HG03066 (cell line): ENCODE results near the gene SSBP4.

Experiments used
- ATAC-seq: cut with Tn5 transposase; IDR thresholded peaks from one replicate; pipeline ENCODE4 v1.9.1; 2021; ENCODE audit warnings: low read depth; ENCODE audit not compliant: unreplicated experiment

Gene SSBP4

DNA sequence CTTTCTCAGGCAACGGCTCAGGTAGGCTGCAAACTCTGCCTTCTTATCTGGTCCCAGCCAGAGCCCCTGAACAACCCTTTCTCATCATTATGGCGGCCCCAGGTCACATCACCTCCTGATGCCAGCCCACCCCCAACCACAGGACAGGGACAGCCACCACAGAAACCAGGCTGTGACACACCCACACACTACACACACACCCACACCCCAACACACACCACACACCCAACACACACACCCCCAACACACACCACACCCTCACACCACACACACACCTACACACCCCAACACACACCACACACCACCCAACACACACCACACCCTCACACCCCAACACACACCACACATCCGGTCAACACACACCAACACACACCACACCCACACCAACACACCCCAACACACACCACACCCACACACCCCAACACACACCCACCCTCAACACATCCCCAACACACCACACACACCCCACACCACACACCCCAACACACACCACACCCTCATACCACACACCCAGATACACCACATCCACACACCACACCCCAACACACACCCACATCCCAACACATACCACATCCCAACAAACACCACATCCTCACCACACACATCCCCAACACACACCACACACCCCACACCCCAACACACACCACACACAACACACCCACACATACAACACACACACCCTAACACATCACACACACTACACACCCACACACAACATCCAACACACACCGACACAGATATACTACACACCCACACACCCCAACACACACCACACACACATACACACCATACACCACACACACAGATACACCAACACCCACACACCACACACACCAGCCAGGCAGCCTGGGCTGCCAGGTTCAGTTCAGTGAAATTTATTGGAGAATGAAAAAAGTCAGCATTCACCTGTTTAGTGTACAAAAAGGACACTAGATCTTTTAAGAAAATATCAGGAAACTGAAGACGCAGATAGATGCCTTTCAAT lies 22.9 kb downstream of the SSBP4 start:
- no peak for ATAC-seq

DNA sequence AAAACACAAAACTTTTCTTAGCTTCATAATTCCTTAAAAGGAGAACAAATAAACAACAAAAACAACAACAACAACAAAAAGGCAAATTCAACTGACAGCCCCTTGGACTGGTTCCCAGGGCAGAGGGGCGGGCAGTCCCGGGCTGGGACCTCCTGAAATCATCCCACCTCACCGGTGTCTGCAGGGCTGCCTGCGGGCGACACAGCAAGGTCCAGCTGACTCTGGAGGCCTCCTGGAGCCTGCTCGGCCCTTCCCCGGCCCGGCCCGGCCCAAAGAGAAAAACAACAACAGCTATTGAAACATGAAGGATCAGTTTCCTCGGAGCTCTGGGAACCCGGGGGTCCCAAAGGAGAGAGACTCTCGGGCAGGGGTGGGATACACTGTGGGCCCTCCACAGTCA lies 23.7 kb downstream of the SSBP4 start:
- ATAC-seq: no peak

DNA sequence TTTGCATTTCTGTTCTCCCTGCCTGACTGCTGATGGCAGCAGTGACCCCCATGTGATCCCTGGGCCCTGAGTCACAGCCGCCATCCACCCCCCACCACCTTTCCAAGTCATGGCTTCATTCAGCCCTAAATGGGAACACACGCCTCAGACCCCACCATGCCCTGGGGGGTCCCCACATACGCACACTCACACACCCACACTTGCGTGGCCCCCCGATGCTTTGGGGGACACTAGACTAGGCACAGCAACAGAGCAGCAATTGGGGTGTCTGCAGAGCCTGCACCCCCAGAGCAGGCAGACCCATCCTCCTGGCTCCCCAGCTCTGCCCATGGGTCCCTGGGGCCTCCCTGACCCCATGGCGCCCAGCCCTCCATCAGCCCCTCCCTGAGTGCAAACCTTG lies 24.2 kb downstream of the SSBP4 start:
- no peak for ATAC-seq

DNA sequence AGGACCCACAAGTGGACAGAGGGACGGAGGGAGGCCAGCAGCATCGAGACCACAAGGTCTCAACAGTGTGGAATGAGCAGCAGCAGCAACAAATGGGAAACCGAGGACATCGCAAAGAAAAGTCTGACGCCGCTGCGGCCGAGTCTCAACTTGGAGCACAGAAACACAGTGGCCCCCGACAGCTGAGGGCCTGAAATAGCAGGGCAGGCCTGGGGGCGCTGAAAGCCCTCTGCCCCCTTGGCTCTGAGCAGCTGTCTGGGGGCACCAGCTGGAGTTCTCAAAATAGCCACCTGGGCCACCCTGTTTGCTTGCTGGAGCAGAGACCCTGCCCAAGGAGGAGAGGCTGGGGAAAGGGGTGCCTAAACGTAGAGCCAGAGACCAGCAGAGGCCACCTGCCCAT lies 24.6 kb downstream of the SSBP4 start:
- ATAC-seq: no peak

DNA sequence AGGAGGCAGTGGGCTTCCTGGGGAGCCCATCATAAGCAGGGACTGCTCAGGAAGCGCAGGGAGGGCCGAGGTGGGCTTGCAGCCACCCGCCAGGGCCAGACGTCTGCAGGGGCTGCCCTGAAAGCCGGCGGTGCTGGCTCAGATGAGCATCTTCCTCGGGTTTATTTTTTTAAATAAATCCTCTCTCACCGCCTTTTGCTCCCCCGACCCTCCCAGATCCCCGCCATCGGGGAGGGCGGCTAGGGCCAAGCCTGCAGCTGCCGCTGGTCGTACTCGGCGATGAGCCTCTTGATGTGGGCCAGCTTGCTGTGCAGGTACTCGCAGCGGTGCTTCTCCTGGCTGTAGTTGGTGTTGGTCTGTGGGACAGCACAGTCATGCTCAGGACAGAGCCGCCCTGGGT lies 25.3 kb downstream of the SSBP4 start:
- no peak for ATAC-seq

DNA sequence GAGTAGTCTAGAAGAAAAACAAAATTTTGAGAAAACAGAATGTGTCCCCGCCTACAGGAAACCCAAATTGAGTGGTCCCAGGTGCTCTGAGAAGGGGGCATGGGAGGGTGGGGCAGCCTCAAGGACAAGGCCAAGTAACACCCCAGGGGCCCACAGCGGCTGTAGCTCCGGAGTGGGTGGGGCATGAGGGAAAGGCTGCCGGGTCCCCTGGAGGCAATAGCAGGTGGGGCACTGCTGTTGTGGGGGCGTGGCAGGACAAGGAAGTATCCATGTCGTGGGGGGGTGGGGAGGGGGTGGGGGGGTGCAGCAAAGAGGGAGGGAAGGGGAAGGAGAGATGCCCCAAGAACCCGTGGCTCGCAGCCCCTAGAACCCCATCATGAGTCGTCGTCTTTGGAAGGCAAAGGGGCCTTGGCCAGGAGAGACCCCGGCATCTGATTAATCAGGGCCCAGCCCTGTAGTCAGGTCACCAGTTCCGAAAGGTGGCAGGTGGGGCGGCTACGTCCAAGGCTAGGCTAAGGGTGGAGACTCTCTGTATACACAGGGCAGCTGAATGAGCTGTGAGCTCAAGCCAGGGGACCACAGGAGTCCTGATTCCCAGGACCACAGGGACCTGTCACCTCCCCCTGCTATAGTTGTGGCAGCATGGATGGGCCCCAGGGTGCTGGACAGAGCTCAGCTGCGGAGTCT lies 26.2 kb downstream of the SSBP4 start:
- ATAC-seq: no peak

DNA sequence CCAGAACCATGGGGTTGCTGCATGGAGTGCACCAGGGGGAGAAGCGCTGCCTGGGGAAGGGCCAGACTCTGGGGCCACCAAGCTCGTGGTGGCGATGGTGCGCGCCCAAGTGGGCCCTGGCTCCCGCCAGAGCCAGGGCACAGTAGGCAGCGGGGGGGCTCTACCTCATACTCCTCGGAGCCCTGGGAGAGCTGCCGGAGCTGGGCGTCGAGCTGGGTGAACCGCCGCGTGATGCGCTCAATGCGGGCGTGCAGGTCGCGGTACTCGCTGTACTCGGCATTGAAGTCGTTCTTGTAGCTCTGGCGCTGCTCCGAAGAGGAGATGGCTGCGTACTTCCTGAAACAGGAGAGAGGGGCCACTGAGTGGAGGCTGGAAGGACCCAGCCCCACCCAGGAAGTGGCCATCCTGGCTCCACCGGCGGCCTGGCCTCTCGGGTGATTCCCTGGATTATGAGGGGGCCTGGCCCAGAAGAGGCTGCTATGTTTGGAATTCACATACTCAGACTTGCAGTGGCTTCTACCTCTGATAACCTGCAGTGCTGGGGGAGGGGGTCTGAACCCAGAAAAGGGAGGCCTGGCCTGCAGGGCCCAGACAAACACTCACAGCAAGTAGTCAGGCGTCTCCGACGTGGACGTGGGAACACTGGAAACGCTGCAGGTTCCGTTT lies 27.1 kb downstream of the SSBP4 start:
- no peak for ATAC-seq

DNA sequence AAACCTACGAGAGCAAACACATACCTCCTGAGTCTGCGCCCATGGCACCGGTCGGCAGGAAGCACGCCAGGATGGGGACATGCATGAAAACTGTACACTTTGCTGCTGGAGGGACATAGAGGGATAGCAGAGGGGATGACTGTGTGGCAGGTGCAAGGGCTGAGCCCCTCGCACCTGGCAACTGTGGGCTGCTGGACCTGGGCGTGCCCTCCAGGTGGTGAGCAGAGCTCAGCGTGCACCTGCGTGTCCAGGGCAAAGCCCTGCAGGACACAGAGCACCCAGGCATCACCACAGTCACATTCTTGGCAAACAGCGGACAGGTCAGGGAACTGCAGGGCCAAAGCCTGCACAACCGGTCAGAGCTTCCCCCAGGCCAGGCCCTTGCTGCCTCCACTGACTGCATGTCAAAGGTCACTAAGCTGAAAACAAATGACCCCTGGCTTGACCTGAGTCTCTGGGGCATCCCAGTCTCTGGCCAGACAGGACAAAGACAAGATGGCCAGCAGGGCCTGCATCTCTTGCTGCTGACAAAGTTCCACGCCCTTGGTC lies 27.7 kb downstream of the SSBP4 start:
- no peak for ATAC-seq

DNA sequence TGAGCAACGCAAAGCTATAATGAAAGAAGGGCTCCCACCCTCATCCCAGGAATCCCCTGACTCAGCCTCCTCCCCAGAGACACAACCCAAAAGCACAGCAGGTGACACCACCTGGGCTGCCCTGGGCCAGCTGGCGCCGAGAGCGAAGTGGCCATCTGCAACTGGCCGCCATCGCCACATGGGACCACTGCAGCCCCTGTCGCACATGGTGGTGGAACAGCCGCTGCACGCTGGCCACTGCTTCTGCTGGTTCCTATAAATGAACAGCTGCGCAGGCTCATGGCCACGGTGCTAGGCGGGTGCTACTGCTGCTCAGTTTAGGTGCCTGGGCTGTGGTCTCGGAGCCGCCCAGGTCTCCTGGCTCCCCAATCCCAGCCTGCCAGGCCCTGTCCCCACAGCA lies 30.4 kb downstream of the SSBP4 start:
- no peak for ATAC-seq

DNA sequence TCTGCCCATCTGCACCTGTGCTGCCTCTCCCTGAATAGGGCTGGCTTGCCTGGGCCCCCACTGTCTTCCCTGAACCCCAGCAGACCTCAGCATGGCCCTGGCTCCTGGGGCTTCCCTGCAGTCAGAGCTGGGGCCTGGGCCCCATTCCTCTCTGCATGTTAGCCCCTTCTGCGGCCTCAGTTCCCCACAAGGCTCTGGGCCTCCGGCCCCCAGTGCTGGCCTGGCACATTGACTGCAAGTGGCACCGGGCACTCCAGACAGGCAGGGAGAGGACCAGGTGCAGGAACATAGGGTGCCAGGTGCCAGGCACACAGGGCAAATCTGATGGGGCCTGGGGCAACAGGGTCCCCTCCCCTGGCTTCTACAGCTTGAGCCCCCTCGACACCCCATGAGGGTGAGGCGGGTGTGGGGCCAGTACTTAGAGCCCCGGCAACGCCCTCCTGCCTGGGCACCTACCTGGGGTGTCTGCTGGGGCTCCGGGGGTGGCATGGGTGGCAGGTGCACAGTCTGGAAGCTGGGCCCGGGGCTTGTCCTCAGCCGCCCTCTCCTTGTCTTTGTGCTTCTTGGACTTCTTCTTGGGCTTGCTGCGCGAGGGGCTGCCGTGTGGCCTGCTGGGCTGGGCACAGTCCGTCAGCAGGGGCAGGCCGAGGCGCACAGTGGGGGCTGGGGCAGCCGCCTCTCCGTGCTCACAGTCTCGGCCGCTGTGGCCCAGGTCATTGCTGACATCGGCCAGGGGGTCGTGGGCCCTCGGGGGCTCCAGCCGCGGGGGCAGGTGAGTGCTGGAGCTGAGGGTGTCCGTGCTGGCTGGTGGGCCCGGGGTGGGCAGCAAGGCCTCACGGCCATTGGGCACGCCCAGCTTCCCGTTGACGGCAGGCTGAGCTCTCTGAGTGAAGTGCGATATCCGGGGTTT lies 31.1 kb downstream of the SSBP4 start:
- no peak for ATAC-seq

DNA sequence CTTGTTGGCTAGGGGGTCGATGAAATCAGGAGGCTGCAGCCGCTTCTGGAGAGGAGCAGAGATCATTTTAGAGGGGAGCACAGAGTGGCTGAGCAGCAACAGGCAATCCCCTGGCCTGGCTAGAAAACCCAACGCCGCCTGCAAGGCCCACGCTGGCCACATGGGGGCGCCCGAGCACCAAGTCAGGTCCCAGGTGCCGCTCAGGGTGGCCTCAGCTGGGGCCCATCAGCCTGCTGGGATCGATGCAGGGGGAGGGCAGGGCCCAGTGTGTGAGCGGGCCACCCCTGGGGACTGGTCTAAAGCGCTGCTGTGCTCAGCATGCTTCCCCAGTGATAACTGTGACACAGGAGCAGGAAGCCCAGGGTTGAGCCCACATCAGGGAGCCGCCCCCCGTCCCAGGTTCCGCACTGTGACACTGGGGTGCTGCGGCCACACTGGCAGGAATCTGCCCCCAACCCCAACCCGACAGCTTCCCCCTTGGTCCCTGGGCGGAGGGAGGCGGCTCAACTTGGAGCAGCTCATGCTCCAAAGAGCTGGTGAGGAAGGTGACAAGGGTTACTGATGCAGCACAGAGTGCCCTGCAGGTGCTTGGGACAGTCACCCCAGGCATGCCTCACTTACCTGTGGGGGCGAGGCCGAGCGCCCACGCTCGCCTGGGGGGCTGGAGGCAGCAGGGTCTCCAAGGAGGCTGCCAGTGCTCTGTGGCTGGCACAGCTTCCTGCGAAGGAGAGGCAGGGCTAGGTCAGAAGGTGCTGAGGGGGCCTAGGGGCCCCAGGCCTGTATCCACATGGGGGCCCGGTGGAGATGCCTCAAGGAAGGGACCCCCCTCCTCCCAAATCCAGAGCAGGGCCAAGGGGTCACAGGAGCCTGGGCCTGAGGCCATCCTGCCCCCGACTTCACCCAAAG lies 32.0 kb downstream of the SSBP4 start:
- no peak for ATAC-seq

DNA sequence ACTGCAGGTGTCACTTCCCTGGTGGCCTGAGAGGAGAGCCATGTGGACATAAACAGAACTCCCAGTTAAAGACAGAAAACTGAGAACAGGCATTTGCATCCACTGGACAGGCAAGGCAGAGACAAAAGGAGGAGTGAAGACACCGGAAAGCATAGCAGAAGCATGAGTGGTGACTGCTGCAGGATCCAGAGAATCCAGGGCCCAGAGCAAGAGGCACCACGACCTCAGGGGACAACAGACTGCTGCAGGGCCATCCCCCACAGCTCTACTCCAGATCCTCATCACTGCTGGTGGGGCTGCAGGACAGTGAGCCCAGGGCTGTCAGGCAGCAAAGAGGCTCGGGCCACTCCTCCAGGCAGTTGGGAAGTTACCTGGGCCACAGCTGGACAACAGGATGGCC lies 33.2 kb downstream of the SSBP4 start:
- no peak for ATAC-seq

DNA sequence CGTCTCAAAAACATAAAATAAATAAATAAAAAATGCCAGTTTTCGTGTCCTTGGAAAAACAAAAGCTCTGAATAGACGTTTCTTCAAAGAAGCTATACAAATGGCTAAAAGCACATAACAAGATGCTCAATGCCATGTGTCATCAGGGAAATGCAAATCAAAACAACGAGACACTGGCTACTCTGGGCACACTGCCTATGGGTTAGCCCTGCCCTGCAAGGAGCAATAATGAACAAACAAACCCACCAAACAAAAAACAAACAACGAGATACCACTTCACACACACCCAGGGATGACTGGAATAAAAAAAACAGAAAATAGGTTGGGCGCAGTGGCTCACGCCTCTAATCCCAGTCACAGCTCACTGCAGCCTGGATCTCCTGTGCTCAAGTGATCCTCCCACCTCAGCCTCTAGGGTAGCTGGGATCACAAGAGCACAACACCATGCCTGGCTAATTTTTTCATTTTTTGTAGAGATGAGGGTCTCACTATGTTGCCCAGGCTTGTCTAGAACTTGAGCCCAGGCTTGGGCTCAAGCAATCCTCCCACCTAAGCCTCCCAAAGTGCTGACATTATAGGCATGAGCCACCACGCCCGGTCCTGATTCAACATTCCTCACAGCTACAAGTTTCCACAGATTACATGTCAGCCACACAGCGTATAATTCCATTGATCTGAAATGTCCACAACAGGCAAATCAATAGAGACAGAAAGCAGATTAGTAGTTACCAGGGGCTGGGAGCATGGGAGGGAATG lies 34.2 kb downstream of the SSBP4 start:
- ATAC-seq: no peak

DNA sequence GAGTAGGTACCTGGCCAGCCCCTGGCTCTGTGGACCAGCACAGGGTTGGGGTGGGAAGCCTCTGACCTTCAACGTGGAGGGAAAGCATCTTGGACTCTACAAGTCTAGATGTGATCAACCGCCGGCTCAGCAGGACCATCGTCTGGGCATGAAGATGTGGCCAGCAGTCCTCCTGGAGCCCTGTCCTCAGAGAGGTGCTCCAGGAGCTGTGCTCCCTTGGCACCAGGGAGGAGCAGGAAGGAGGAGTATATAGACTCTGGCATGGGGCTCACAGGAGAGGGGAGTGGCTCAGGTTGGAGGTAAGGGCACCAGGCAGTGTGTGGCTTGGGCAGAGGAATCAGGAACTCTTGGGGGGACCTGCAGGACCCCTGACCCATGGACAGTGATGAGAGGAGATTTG lies 37.1 kb downstream of the SSBP4 start:
- no peak for ATAC-seq

DNA sequence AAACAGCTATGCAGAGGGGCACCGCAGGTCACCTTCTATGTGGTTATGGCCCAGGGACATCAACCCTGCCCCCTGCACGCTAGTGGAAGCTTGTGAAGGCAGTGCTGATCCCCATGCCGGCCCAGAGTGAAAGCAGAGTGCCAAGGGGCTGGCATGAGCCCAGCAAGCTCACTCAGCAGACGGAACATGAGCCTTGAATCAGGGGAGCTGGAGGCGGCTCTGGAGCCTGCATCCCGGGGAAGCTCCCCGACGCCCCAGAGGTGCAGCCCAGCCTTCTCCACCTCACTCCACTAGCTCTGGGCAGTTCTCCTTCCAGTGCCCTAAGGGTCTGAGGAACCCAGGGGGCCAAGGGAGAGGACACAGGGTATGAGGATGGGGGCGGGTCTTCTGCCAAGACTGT lies 37.8 kb downstream of the SSBP4 start:
- ATAC-seq: no peak

DNA sequence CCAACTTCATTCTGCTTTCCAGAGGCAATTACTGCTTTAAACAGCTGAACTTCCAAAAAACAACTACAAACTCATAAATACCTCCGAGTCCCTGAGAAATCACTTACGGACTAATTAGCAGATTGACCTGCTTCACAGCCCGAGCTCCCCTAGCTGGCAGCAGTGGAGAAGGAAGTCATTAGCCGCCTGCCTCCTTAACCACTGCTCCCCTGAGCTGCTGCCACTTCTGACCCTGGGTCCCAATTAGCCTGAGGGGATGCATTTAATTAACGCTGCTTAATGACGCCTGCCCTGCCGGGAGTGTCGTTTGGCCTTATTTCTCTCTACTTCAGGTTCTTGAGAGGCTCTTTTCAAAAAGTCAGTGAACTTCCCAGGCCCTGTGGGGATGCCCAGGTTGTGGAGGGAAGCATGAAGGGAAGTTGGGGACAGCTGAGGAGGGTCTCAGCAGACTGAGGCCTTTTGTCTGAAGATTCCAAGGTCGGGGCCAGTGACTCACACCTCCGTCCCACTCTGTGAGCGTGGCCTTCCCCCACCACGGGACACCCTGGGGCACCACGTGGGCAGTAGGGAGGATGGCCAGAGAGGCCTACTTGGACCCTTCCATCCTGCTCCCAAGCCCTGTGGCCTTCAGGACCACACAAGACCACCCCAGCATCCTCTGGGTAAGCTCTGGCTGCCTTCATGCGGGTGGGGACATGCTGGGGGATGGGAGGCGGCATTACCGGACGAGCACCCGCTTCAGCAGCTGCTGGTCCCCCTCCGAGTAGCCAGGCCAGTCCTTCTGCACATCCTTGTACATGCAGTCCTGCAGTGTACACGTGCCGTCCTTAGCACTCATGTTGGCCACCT lies 38.5 kb downstream of the SSBP4 start:
- no peak for ATAC-seq

DNA sequence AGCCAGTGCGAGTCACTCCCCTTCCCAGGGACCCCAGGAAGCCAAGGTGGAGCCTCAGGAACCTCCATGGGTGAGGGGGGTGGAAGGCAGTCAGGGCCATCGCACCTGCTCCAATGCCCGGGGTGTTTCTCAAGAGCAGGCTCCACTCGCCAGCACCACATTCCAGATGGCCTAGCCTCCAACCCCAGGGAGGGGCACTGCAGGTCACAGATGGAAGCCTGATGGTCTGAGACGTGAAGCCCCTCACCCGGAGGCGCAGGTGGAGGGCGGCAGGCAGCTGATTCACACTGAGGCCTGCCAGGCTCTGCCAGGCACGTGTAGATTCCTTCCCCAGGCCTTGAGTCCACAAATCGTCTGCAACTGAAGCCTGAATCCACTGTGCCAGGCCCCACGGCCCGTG lies 41.7 kb downstream of the SSBP4 start:
- ATAC-seq: no peak
